Measurements from ENCODE around the gene CHTF8.
A peak's percentile ranks its signal among the peaks of the same experiment; 100 is the strongest.

Gene CHTF8

GRCh38 chr16:69077251-69077650, 55.1 kb downstream of the CHTF8 start:
- TF ChIP-seq RAD21 (IDR thresholded peaks at IDR 0.05; ENCODE audit: low read depth) (peak; percentile 14; the same call in 1 of the 2 replicates), NFIC (IDR thresholded peaks at IDR 0.05) (peak; percentile 53), MAX (IDR thresholded peaks at IDR 0.05) (no peak), EP300 (IDR thresholded peaks at IDR 0.05; ENCODE audit: borderline replicate concordance) (peak; percentile 22; the same call in 1 of the 2 replicates), TCF12 (IDR thresholded peaks at IDR 0.05; ENCODE audit: low read depth) (no peak), TEAD4 (IDR thresholded peaks at IDR 0.05) (peak; percentile 77), ZBTB7A (IDR thresholded peaks at IDR 0.05; ENCODE audit: low read depth) (no peak)

- no peak for TF ChIP-seq RAD21 (IDR thresholded peaks at IDR 0.05; ENCODE audit: low read depth)
- no peak for TF ChIP-seq CEBPB (IDR thresholded peaks at IDR 0.05)
- TF ChIP-seq TCF12 (IDR thresholded peaks at IDR 0.05; ENCODE audit: low read depth), result no peak
- TF ChIP-seq MAX (IDR thresholded peaks at IDR 0.05), result no peak
- TF ChIP-seq EP300 (IDR thresholded peaks at IDR 0.05; ENCODE audit: borderline replicate concordance), result no peak
- no peak for TF ChIP-seq EGR1 (IDR thresholded peaks at IDR 0.05)
Observed at GRCh38 chr16:69073181-69073702, 59.1 kb downstream of the CHTF8 start.

- TF ChIP-seq EGR1 (IDR thresholded peaks at IDR 0.05), result no peak
- no peak for TF ChIP-seq NFIC (IDR thresholded peaks at IDR 0.05)
- no peak for TF ChIP-seq TEAD4 (IDR thresholded peaks at IDR 0.05)
- no peak for TF ChIP-seq EP300 (IDR thresholded peaks at IDR 0.05; ENCODE audit: borderline replicate concordance)
- TF ChIP-seq FOXM1 (IDR thresholded peaks at IDR 0.05; ENCODE audit: borderline replicate concordance, low read depth), result no peak
Observed at GRCh38 chr16:69072640-69072974, 59.8 kb downstream of the CHTF8 start.

GRCh38 chr16:69071036-69071435, 61.4 kb downstream of the CHTF8 start:
- TF ChIP-seq TCF12 (IDR thresholded peaks at IDR 0.05; ENCODE audit: low read depth) (no peak), FOXM1 (IDR thresholded peaks at IDR 0.05; ENCODE audit: borderline replicate concordance, low read depth) (no peak)

- no peak for TF ChIP-seq TEAD4 (IDR thresholded peaks at IDR 0.05)
Observed at GRCh38 chr16:69069504-69069903, 62.9 kb downstream of the CHTF8 start.

Data from Ishikawa (cell line).